Measurements from ENCODE around the gene NOD2. TPM values are rescaled to one million over a fixed set of nuclear protein-coding genes. Genes with fewer than 3 reads are reported as not detected.

The NOD2 gene
- total and polyA plus RNA-seq, 2 of the 13 experiments (the other 11 are each of a cell fraction or from before 2014, with no cell fraction given), result 0.27 to 0.81 TPM

DNA sequence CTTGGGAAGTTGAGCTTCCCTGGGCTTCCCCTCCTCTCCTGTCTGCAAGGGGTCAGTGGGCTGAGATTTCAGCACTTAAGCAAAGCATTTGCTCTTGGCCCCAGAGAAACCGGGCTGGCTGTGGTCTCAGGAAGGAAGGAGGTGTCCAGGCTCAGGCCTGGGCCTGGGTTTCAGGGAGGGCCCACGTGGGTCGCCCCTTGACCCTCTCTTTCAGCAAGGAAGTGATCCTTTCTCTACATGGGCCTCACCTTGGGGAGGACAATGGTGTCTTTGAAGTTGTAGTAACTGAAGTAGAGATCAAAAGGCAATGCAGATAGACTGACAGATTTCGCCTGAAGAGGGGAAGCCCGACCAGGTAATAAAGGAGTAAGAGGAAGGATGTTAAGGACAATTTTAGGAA, 2.7 kb downstream of the NOD2 start:
- no TSS peak for BruUV-seq (replicated peaks)
- TF ChIP-seq, protein P1, sequence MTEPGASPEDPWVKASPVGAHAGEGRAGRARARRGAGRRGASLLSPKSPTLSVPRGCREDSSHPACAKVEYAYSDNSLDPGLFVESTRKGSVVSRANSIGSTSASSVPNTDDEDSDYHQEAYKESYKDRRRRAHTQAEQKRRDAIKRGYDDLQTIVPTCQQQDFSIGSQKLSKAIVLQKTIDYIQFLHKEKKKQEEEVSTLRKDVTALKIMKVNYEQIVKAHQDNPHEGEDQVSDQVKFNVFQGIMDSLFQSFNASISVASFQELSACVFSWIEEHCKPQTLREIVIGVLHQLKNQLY (CRISPR knock-in tag; IDR thresholded peaks at IDR 0.05), result peak; percentile 10; the same call in 1 of the 2 replicates
- no peak; the same call in 1 of the 2 replicates for TF ChIP-seq NR2F6 (IDR thresholded peaks at IDR 0.05)
- TF ChIP-seq NR2F6 (CRISPR knock-in tag; IDR thresholded peaks at IDR 0.05), result peak; percentile 63; the same call in 1 of the 2 replicates
- TF ChIP-seq ZFP62 (CRISPR knock-in tag; IDR thresholded peaks at IDR 0.05), result no peak
- TF ChIP-seq PHF20 (CRISPR knock-in tag; IDR thresholded peaks at IDR 0.05), result no peak
- TF ChIP-seq MXI1 (IDR thresholded peaks at IDR 0.05; ENCODE audit: borderline replicate concordance, low read depth, low read length), result 0 out of 3 replicates have a peak, but pooled peaks have one; percentile 9
- TF ChIP-seq RELA (CRISPR knock-in tag; IDR thresholded peaks at IDR 0.05), result 0 out of 2 replicates have a peak, but pooled peaks have one; percentile 10
- 0 out of 2 replicates have a peak, but pooled peaks have one; percentile 25 for TF ChIP-seq TSC22D2 (CRISPR knock-in tag; IDR thresholded peaks at IDR 0.05; ENCODE audit: borderline replicate concordance)
- peak in 1 of 2 experiments; percentile 64; a peak in 2 of 4 replicates for TF ChIP-seq EP300 (IDR thresholded peaks at IDR 0.05; ENCODE audit: low read depth in 2 of 2, low read length in 2 of 2)
- TF ChIP-seq EP300 (CRISPR knock-in tag; IDR thresholded peaks at IDR 0.05; ENCODE audit: borderline replicate concordance), result no peak
- no peak for TF ChIP-seq ZNF703 (CRISPR knock-in tag; IDR thresholded peaks at IDR 0.05; ENCODE audit: borderline replicate concordance)
- TF ChIP-seq, protein P2, sequence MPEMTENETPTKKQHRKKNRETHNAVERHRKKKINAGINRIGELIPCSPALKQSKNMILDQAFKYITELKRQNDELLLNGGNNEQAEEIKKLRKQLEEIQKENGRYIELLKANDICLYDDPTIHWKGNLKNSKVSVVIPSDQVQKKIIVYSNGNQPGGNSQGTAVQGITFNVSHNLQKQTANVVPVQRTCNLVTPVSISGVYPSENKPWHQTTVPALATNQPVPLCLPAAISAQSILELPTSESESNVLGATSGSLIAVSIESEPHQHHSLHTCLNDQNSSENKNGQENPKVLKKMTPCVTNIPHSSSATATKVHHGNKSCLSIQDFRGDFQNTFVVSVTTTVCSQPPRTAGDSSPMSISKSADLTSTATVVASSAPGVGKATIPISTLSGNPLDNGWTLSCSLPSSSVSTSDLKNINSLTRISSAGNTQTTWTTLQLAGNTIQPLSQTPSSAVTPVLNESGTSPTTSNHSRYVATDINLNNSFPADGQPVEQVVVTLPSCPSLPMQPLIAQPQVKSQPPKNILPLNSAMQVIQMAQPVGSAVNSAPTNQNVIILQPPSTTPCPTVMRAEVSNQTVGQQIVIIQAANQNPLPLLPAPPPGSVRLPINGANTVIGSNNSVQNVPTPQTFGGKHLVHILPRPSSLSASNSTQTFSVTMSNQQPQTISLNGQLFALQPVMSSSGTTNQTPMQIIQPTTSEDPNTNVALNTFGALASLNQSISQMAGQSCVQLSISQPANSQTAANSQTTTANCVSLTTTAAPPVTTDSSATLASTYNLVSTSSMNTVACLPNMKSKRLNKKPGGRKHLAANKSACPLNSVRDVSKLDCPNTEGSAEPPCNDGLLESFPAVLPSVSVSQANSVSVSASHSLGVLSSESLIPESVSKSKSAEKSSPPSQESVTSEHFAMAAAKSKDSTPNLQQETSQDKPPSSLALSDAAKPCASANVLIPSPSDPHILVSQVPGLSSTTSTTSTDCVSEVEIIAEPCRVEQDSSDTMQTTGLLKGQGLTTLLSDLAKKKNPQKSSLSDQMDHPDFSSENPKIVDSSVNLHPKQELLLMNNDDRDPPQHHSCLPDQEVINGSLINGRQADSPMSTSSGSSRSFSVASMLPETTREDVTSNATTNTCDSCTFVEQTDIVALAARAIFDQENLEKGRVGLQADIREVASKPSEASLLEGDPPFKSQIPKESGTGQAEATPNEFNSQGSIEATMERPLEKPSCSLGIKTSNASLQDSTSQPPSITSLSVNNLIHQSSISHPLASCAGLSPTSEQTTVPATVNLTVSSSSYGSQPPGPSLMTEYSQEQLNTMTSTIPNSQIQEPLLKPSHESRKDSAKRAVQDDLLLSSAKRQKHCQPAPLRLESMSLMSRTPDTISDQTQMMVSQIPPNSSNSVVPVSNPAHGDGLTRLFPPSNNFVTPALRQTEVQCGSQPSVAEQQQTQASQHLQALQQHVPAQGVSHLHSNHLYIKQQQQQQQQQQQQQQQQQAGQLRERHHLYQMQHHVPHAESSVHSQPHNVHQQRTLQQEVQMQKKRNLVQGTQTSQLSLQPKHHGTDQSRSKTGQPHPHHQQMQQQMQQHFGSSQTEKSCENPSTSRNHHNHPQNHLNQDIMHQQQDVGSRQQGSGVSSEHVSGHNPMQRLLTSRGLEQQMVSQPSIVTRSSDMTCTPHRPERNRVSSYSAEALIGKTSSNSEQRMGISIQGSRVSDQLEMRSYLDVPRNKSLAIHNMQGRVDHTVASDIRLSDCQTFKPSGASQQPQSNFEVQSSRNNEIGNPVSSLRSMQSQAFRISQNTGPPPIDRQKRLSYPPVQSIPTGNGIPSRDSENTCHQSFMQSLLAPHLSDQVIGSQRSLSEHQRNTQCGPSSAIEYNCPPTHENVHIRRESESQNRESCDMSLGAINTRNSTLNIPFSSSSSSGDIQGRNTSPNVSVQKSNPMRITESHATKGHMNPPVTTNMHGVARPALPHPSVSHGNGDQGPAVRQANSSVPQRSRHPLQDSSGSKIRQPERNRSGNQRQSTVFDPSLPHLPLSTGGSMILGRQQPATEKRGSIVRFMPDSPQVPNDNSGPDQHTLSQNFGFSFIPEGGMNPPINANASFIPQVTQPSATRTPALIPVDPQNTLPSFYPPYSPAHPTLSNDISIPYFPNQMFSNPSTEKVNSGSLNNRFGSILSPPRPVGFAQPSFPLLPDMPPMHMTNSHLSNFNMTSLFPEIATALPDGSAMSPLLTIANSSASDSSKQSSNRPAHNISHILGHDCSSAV (CRISPR knock-in tag; IDR thresholded peaks at IDR 0.05; ENCODE audit: borderline replicate concordance), result no peak
- TF ChIP-seq ZNF792 (CRISPR knock-in tag; IDR thresholded peaks at IDR 0.05), result peak; percentile 22; the same call in 1 of the 2 replicates
- TF ChIP-seq DMAP1 (CRISPR knock-in tag; IDR thresholded peaks at IDR 0.05), result peak; percentile 34; the same call in 1 of the 2 replicates

More for the DNA sequence above, 2.7 kb downstream of the NOD2 start:
- H3K4me3 ChIP-seq (replicated peaks in 1 of 3; ENCODE audit: insufficient read depth in 1 of 3, low read depth in 2 of 3, low read length in 3 of 3), result peak overlapping the region in 1 of 3 experiments; percentile 31; a peak in 3 of 6 replicates
- peak overlapping the region; percentile 12 for H3K27ac ChIP-seq (ENCODE audit: extremely low read length, insufficient read depth, low read length)
- 0% methylated on average over 5 of the region's 5 CpGs for WGBS (ENCODE audit: low lambda C conversion rate)
- ATAC-seq (peak; percentile 16), FAIRE-seq (no peak), DNase-seq (ENCODE audit: low spot score) (peak; percentile 75)
- H3K4me1 ChIP-seq (ENCODE audit: insufficient read depth, low read length), result peaks cover 72% of the 10 kb centered on the region
- no peaks in the 10 kb centered on the region for H3K9me3 ChIP-seq (ENCODE audit: low read length)
- no peaks in the 10 kb centered on the region for H3K36me3 ChIP-seq (replicated peaks in 1 of 2; ENCODE audit: control insufficient read depth in 1 of 2, insufficient read depth in 2 of 2, low read length in 2 of 2)
- no peak overlapping the region for H2AFZ ChIP-seq (ENCODE audit: low read length)
- intact Hi-C loops (cut with micrococcal nuclease; ENCODE audit: unreplicated experiment), result no loop called here
- H3K79me2 ChIP-seq (ENCODE audit: insufficient read depth, low read length), result no peaks in the 10 kb centered on the region
- peak overlapping the region; percentile 67 for H3K4me2 ChIP-seq (ENCODE audit: low read depth, low read length)
- ChIA-PET POLR2A (interaction anchor here (0.9 to 1.7 kb wide), 4 partner anchors 8 to 46 kb away, joined by 3 to 6 read pairs (median 4); partner anchors contain the start of gene CYLD), CTCF (ENCODE audit: low intra/inter-chr PET ratio, low total read pairs) (interaction anchor here (1.3 kb wide), 1 partner anchor 111 kb away, joined by 3 read pairs; no protein-coding TSS in a partner anchor)
- peak overlapping the region; percentile 10 for H3K9ac ChIP-seq (ENCODE audit: insufficient read depth, low read depth, low read length)
- no peaks in the 10 kb centered on the region for H4K20me1 ChIP-seq (ENCODE audit: insufficient read depth, low read length)
- peaks cover 3 to 31% of the 10 kb centered on the region in 2 experiments; a peak in 4 of 5 replicates for H3K27me3 ChIP-seq (ENCODE audit: control insufficient read depth in 1 of 2, insufficient read depth in 2 of 2, low read length in 2 of 2)
- in situ Hi-C loops (cut with HindIII; ENCODE audit: extremely low pct_ligation_motif_present, low pct_unique_long_range_greater_than_20kb), result no loop called here

Measured in HepG2 (cell line).